Retinal pigment epithelial cell (primary cell): ENCODE measurements around the gene METTL21A.

Experiments
- DNase-seq: peaks from one replicate; pipeline ENCODE4 v3.0.0-alpha.2; 2010; ENCODE audit warnings: low read depth
- H3K4me3 ChIP-seq: 2 replicates; pipeline ENCODE4 v1.5.1; 2011; ENCODE audit warnings: mild to moderate bottlenecking, low read length, control low read depth, moderate library complexity
- CTCF ChIP-seq: conservative IDR thresholded peaks from 2 replicates; pipeline ENCODE4 v1.5.1; 2011; ENCODE audit warnings: low read depth, low read length, control low read depth, inconsistent platforms

METTL21A gene

GRCh38 chr2:207593277-207593676 lies 31.9 kb downstream of the METTL21A start:
- DNase-seq = no peak
- H3K4me3 ChIP-seq = no peak overlapping the region
- TF ChIP-seq CTCF = no peak

GRCh38 chr2:207589143-207589542 lies 36.1 kb downstream of the METTL21A start:
- DNase-seq = no peak
- H3K4me3 ChIP-seq = no peak overlapping the region
- no peak for TF ChIP-seq CTCF

- TF ChIP-seq CTCF = no peak
- H3K4me3 ChIP-seq = no peak overlapping the region
- DNase-seq = no peak
Observed at GRCh38 chr2:207587305-207587704, 37.9 kb downstream of the METTL21A start.

GRCh38 chr2:207584952-207585351 lies 40.2 kb downstream of the METTL21A start:
- no peak for DNase-seq
- no peak for TF ChIP-seq CTCF
- H3K4me3 ChIP-seq = no peak overlapping the region

GRCh38 chr2:207571370-207571769 lies 53.8 kb downstream of the METTL21A start:
- no peak for TF ChIP-seq CTCF
- no peak for DNase-seq
- H3K4me3 ChIP-seq = no peak overlapping the region

- DNase-seq = no peak
- no peak for TF ChIP-seq CTCF
- no peak overlapping the region for H3K4me3 ChIP-seq
Observed at GRCh38 chr2:207567671-207568070, 57.5 kb downstream of the METTL21A start.

- no peak for TF ChIP-seq CTCF
- DNase-seq = no peak
- no peak overlapping the region for H3K4me3 ChIP-seq
Observed at GRCh38 chr2:207565736-207566500, 59.3 kb downstream of the METTL21A start.
